GM18873 (cell line): ENCODE measurements around the gene MAPT.
"Not testable (repeated sequence)": the region's sequence is repeated elsewhere in the genome, so short reads cannot be mapped to it uniquely, and the experiment has no call there.

Experiments used
- ATAC-seq: cut with Tn5 transposase; IDR thresholded peaks from one replicate; pipeline ENCODE4 v1.9.1; 2021; ENCODE audit warnings: mild to moderate bottlenecking, moderate library complexity, moderate number of reproducible peaks; ENCODE audit not compliant: unreplicated experiment, low FRiP score

Gene MAPT

GRCh38 chr17:45919136-45919535 is 24.8 kb downstream of the MAPT start:
- ATAC-seq, result no peak

- ATAC-seq, result no peak
Observed at GRCh38 chr17:45920083-45920482, 25.7 kb downstream of the MAPT start.

GRCh38 chr17:45923511-45924268 is 29.3 kb downstream of the MAPT start:
- no peak for ATAC-seq

- ATAC-seq, result no peak
Observed at GRCh38 chr17:45924332-45924820, 30.0 kb downstream of the MAPT start.

- no peak for ATAC-seq
Observed at GRCh38 chr17:45925311-45925710, 31.0 kb downstream of the MAPT start.

- ATAC-seq, result no peak
Observed at GRCh38 chr17:45927247-45927646, 32.9 kb downstream of the MAPT start.

GRCh38 chr17:45929344-45929743 is 35.0 kb downstream of the MAPT start:
- ATAC-seq, result no peak

- ATAC-seq, result no peak
Observed at GRCh38 chr17:45930420-45930951, 36.1 kb downstream of the MAPT start.

GRCh38 chr17:45931677-45932076 is 37.3 kb downstream of the MAPT start:
- ATAC-seq, result no peak

- no peak for ATAC-seq
Observed at GRCh38 chr17:45934044-45934979, 40.0 kb downstream of the MAPT start.

- no peak for ATAC-seq
Observed at GRCh38 chr17:45935197-45935709, 40.9 kb downstream of the MAPT start.

GRCh38 chr17:45935710-45936509 is 41.6 kb downstream of the MAPT start:
- no peak for ATAC-seq

GRCh38 chr17:45936610-45937009 is 42.3 kb downstream of the MAPT start:
- ATAC-seq, result no peak

GRCh38 chr17:45937186-45937585 is 42.8 kb downstream of the MAPT start:
- ATAC-seq, result not testable (repeated sequence)

- no peak for ATAC-seq
Observed at GRCh38 chr17:45939395-45939794, 45.0 kb downstream of the MAPT start.

- ATAC-seq, result no peak
Observed at GRCh38 chr17:45940293-45940692, 45.9 kb downstream of the MAPT start.

- no peak for ATAC-seq
Observed at GRCh38 chr17:45940826-45941225, 46.5 kb downstream of the MAPT start.

- no peak for ATAC-seq
Observed at GRCh38 chr17:45941395-45941794, 47.0 kb downstream of the MAPT start.

GRCh38 chr17:45942284-45942683 is 47.9 kb downstream of the MAPT start:
- ATAC-seq, result no peak

- no peak for ATAC-seq
Observed at GRCh38 chr17:45946841-45947256, 52.5 kb downstream of the MAPT start.
